KMS-11 (cell line): ENCODE data around the gene ACAP3.

Experiments
- H2AFZ ChIP-seq: fragments of 200-600 bp; sonication (generic); 2 replicates; pipeline ENCODE4 v1.6.1; 2016; ENCODE audit warnings: antibody characterized with exemption, mixed run types, low read depth
- H3K27ac ChIP-seq: fragments of 200-600 bp; sonication (generic); 2 replicates; pipeline ENCODE4 v1.6.1; 2016; ENCODE audit warnings: mild to moderate bottlenecking, mixed run types
- H3K27me3 ChIP-seq: fragments of 200-600 bp; sonication (generic); 2 replicates; pipeline ENCODE4 v1.6.1; 2017; ENCODE audit warnings: mild to moderate bottlenecking, low read depth, mixed run types, moderate library complexity; ENCODE audit not compliant: insufficient read depth
- H3K36me3 ChIP-seq: fragments of 200-600 bp; sonication (generic); 2 replicates; pipeline ENCODE4 v1.6.1; 2017; ENCODE audit warnings: mild to moderate bottlenecking, mixed run types; ENCODE audit not compliant: insufficient read depth
- H3K4me1 ChIP-seq: fragments of 200-600 bp; sonication (generic); 2 replicates; pipeline ENCODE4 v1.6.1; 2016; ENCODE audit warnings: mild to moderate bottlenecking, low read depth, mixed run types; ENCODE audit not compliant: poor library complexity, severe bottlenecking
- H3K4me2 ChIP-seq: fragments of 200-600 bp; sonication (generic); 2 replicates; pipeline ENCODE4 v1.7.0; 2016; ENCODE audit warnings: mild to moderate bottlenecking, mixed run types
- H3K4me3 ChIP-seq: fragments of 200-600 bp; sonication (generic); IDR thresholded peaks from 2 replicates; pipeline ENCODE4 v1.6.1; 2017; ENCODE audit warnings: low read depth, low read length, mixed read lengths; ENCODE audit not compliant: insufficient read depth
- H3K79me2 ChIP-seq: fragments of 200-600 bp; sonication (generic); 2 replicates; pipeline ENCODE4 v1.6.1; 2016; ENCODE audit warnings: low read depth, mixed run types; ENCODE audit not compliant: insufficient read depth
- H3K9ac ChIP-seq: fragments of 200-600 bp; sonication (generic); 2 replicates; pipeline ENCODE4 v1.6.1; 2016; ENCODE audit warnings: mild to moderate bottlenecking, mixed run types
- H4K20me1 ChIP-seq: fragments of 200-600 bp; sonication (generic); 2 replicates; pipeline ENCODE4 v1.6.1; 2016; ENCODE audit warnings: mild to moderate bottlenecking, mixed run types; ENCODE audit not compliant: insufficient read depth
- TF ChIP-seq, protein P1 (sequence below): fragments of 200-600 bp; sonication (generic); conservative IDR thresholded peaks from 2 replicates; pipeline ENCODE4 v1.6.1; 2017; ENCODE audit warnings: low read depth, mild to moderate bottlenecking, antibody characterized with exemption, low read length, moderate library complexity, mixed read lengths

ACAP3 gene

DNA sequence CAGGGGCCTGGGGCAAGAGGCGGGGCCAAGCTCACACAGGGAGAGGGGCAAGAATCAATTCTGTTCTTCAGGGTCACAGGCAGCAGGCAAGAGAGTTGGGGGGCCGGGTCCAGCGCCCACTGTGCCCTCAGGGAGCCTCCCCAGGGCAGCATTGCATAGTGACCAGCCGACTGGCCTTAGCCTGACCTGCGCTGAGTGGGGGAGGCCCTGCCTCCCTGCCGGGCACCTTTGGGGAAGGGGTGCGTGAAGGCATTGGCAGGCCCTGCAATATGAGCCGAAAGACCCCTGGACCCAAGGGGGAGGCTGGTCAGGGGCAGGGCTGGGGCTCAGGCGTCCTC lies 15.3 kb downstream of the ACAP3 start:
- H3K79me2 ChIP-seq: no peaks in the 10 kb centered on the region
- no peak overlapping the region for H3K4me3 ChIP-seq
- H3K4me1 ChIP-seq: peaks cover 22% of the 10 kb centered on the region
- no peak overlapping the region for H2AFZ ChIP-seq
- no peak overlapping the region for H3K4me2 ChIP-seq
- H3K36me3 ChIP-seq: no peaks in the 10 kb centered on the region
- H3K27ac ChIP-seq: no peak overlapping the region
- TF ChIP-seq, protein P1, sequence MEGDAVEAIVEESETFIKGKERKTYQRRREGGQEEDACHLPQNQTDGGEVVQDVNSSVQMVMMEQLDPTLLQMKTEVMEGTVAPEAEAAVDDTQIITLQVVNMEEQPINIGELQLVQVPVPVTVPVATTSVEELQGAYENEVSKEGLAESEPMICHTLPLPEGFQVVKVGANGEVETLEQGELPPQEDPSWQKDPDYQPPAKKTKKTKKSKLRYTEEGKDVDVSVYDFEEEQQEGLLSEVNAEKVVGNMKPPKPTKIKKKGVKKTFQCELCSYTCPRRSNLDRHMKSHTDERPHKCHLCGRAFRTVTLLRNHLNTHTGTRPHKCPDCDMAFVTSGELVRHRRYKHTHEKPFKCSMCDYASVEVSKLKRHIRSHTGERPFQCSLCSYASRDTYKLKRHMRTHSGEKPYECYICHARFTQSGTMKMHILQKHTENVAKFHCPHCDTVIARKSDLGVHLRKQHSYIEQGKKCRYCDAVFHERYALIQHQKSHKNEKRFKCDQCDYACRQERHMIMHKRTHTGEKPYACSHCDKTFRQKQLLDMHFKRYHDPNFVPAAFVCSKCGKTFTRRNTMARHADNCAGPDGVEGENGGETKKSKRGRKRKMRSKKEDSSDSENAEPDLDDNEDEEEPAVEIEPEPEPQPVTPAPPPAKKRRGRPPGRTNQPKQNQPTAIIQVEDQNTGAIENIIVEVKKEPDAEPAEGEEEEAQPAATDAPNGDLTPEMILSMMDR: no peak
- no peak overlapping the region for H3K9ac ChIP-seq
- peaks cover 19% of the 10 kb centered on the region; the same call in 1 of the 2 replicates for H3K27me3 ChIP-seq
- H4K20me1 ChIP-seq: no peaks in the 10 kb centered on the region

DNA sequence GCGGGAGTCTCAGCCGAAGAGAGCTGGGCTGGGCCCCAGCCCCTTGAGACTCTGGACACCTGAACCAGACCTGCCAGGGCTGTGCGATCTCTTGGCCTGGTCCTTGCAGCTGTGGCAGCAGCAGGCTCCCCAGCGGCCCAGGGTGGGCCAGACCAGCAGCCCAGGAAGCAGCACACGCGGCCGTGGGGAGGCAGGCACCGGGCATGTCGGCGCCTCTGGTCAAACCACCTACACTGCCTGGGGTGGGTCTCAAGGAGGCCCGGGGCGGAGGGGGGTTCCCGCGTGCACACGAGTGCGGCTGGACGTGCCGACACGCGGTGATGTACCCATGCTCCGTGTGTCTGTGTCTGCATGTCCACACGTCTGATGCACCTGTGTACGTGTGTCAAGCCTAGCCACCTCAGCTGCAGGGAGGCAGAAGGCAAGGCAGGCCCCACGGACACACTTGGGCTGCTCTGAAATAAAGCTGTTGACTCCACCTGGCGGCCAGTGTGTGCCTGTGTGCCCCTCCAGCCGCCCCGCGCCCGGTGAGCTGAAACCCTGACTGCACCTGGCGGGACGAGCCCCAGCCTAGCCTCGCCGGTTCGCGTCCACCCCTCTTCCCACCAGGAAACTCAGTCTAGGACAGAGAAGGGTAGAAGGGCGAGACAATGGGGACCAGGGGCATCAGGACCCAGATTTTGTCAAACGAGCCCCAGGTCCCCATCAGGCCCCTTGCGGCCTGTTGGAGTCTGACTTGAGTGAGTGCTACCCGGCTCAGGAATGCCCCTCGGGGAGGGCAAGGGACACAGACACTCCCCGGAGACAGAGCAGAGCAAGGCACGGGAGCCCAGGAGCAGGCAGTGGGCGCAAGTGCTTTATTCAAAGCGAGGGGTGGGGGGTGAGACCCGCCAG lies 15.9 kb downstream of the ACAP3 start:
- H3K27ac ChIP-seq: no peak overlapping the region
- TF ChIP-seq, protein P1: peak; percentile 78; the same call in 1 of the 2 replicates
- no peaks in the 10 kb centered on the region for H4K20me1 ChIP-seq
- peaks cover 25% of the 10 kb centered on the region for H3K27me3 ChIP-seq
- H3K9ac ChIP-seq: no peak overlapping the region
- H3K4me3 ChIP-seq: no peak overlapping the region
- peak overlapping the region; percentile 21; the same call in 1 of the 2 replicates for H3K4me2 ChIP-seq
- no peaks in the 10 kb centered on the region for H3K79me2 ChIP-seq
- H3K4me1 ChIP-seq: peaks cover 22% of the 10 kb centered on the region
- no peaks in the 10 kb centered on the region for H3K36me3 ChIP-seq
- no peak overlapping the region for H2AFZ ChIP-seq

DNA sequence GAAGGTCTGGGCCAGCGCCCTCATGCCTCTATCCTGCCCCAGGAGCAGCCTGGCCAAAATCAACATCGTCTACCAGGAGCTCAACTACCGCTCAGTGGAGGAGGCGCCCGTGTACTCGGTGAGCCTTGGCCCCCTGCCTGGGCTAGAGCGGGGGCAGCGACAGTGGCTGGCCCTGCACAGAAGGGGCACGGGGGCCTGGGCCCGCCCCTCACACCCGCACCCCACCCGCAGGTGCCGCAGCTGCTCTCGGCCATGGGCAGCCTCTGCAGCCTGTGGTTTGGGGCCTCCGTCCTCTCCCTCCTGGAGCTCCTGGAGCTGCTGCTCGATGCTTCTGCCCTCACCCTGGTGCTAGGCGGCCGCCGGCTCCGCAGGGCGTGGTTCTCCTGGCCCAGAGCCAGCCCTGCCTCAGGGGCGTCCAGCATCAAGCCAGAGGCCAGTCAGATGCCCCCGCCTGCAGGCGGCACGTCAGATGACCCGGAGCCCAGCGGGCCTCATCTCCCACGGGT lies 16.7 kb downstream of the ACAP3 start:
- no peak overlapping the region for H3K9ac ChIP-seq
- no peak overlapping the region for H3K27ac ChIP-seq
- no peak overlapping the region for H2AFZ ChIP-seq
- H3K27me3 ChIP-seq: peaks cover 31% of the 10 kb centered on the region
- TF ChIP-seq, protein P1: no peak
- H3K4me1 ChIP-seq: peaks cover 22% of the 10 kb centered on the region
- no peaks in the 10 kb centered on the region for H3K36me3 ChIP-seq
- H4K20me1 ChIP-seq: no peaks in the 10 kb centered on the region
- H3K4me3 ChIP-seq: no peak overlapping the region
- H3K79me2 ChIP-seq: no peaks in the 10 kb centered on the region
- H3K4me2 ChIP-seq: peak overlapping the region; percentile 21; the same call in 1 of the 2 replicates

GRCh38 chr1:1290238-1290731 lies 17.4 kb downstream of the ACAP3 start:
- Histone ChIP-seq H3K9ac (no peak overlapping the region), H3K4me1 (peaks cover 22% of the 10 kb centered on the region), H3K36me3 (no peaks in the 10 kb centered on the region), H4K20me1 (no peaks in the 10 kb centered on the region), H3K4me2 (no peak overlapping the region), H3K79me2 (no peaks in the 10 kb centered on the region), H3K27ac (no peak overlapping the region), H3K27me3 (peaks cover 38% of the 10 kb centered on the region), H3K4me3 (no peak overlapping the region), H2AFZ (no peak overlapping the region)
- TF ChIP-seq, protein P1: peak; percentile 75
